DOHH2 (cell line): Measurements from ENCODE around the gene OTOA.

Experiments used
- H3F3A ChIP-seq: fragments of 200-600 bp; sonication (generic), shearing (Covaris generic); 2 replicates; pipeline ENCODE4 v1.6.0; 2016; ENCODE audit warnings: antibody characterized with exemption, mild to moderate bottlenecking; ENCODE audit not compliant: control insufficient read depth, insufficient read depth
- H3K27ac ChIP-seq: fragments of 200-600 bp; sonication (generic); 2 replicates; pipeline ENCODE4 v1.5.1; 2014; ENCODE audit warnings: low read depth, mild to moderate bottlenecking, low read length, moderate library complexity
- H3K27me3 ChIP-seq: fragments of 200-600 bp; sonication (generic); 2 replicates; pipeline ENCODE4 v1.6.1; 2014; ENCODE audit warnings: mild to moderate bottlenecking, low read length, mixed read lengths; ENCODE audit not compliant: control insufficient read depth
- H3K36me3 ChIP-seq: fragments of 200-600 bp; sonication (generic); 2 replicates; pipeline ENCODE4 v1.6.1; 2014; ENCODE audit warnings: mild to moderate bottlenecking, low read length, moderate library complexity, mixed read lengths; ENCODE audit not compliant: control insufficient read depth
- H3K4me1 ChIP-seq: fragments of 200-600 bp; sonication (generic); 2 replicates; pipeline ENCODE4 v1.6.1; 2014; ENCODE audit warnings: mild to moderate bottlenecking, low read length, mixed read lengths; ENCODE audit not compliant: control insufficient read depth
- H3K4me2 ChIP-seq: fragments of 200-600 bp; sonication (generic); 2 replicates; pipeline ENCODE4 v1.6.0; 2014; ENCODE audit warnings: mild to moderate bottlenecking, low read length, moderate library complexity
- H3K4me3 ChIP-seq: fragments of 200-600 bp; sonication (generic); 2 replicates; pipeline ENCODE4 v1.5.1; 2014; ENCODE audit warnings: mild to moderate bottlenecking, low read length, mixed read lengths
- H3K79me2 ChIP-seq: fragments of 200-600 bp; sonication (generic); 2 replicates; pipeline ENCODE4 v1.6.1; 2014; ENCODE audit warnings: mild to moderate bottlenecking, low read length, mixed read lengths; ENCODE audit not compliant: control insufficient read depth
- H3K9me2 ChIP-seq: fragments of 200-600 bp; sonication (generic); replicated peaks from 2 replicates; pipeline ENCODE4 v1.6.1; 2014; ENCODE audit warnings: mild to moderate bottlenecking, low read length, mixed read lengths; ENCODE audit not compliant: control insufficient read depth
- H3K9me3 ChIP-seq: fragments of 200-600 bp; sonication (generic); 2 replicates; pipeline ENCODE4 v1.6.1; 2014; ENCODE audit warnings: antibody characterized with exemption, low read length, mixed read lengths; ENCODE audit not compliant: control insufficient read depth, insufficient read depth
- H4K20me1 ChIP-seq: fragments of 200-600 bp; sonication (generic); 2 replicates; pipeline ENCODE4 v1.6.0; 2014; ENCODE audit warnings: low read depth, mild to moderate bottlenecking, antibody characterized with exemption, low read length, moderate library complexity; ENCODE audit not compliant: control insufficient read depth, insufficient read depth
- CTCF ChIP-seq: fragments of 200-600 bp; sonication (generic); IDR thresholded peaks from one replicate; pipeline ENCODE4 v1.5.1; 2014; ENCODE audit warnings: antibody characterized with exemption, mild to moderate bottlenecking, low read depth, low read length; ENCODE audit not compliant: poor library complexity, severe bottlenecking
- EZH2phosphoT487 ChIP-seq: fragments of 200-600 bp; sonication (generic); IDR thresholded peaks from 2 replicates; pipeline ENCODE4 v1.6.1; 2017; ENCODE audit warnings: borderline replicate concordance, mild to moderate bottlenecking, antibody characterized with exemption, low read length, moderate library complexity, mixed read lengths

Gene OTOA

GRCh38 chr16:21663889-21664647 lies at the start of gene OTOA:
Gene OTOA (plus strand): TSS chr16:21663968. CDS start chr16:21678515, 14,547 bp downstream.
- TF ChIP-seq EZH2phosphoT487 (no peak), CTCF (no peak)
- no peaks in the 10 kb centered on the region for H3K9me2 ChIP-seq
- H3K27me3 ChIP-seq: peaks cover 15% of the 10 kb centered on the region
- H3K27ac ChIP-seq: no peak within 1 kb of the TSS
- peaks cover 34% of the 10 kb centered on the region for H3K4me1 ChIP-seq
- peak within 1 kb of the TSS; percentile 56 for H3K4me2 ChIP-seq
- 0 out of 2 replicates have a peak, but pooled peaks cover 2% of the 10 kb centered on the region for H3F3A ChIP-seq
- no peaks in the 10 kb centered on the region for H4K20me1 ChIP-seq
- H3K79me2 ChIP-seq: no peaks in the 10 kb centered on the region
- H3K4me3 ChIP-seq: peak within 1 kb of the TSS; percentile 56
- H3K36me3 ChIP-seq: no peaks in the 10 kb centered on the region
- H3K9me3 ChIP-seq: no peaks in the 10 kb centered on the region

- Histone ChIP-seq H3K4me3 (no peak overlapping the region), H3K4me1 (peaks cover 51% of the 10 kb centered on the region), H3K36me3 (peaks cover 26% of the 10 kb centered on the region), H3K4me2 (no peak overlapping the region), H4K20me1 (0 out of 2 replicates have a peak, but pooled peaks cover 9% of the 10 kb centered on the region), H3K9me2 (no peaks in the 10 kb centered on the region), H3K27me3 (no peaks in the 10 kb centered on the region), H3K79me2 (peaks cover 71% of the 10 kb centered on the region), H3K9me3 (no peaks in the 10 kb centered on the region), H3K27ac (no peak overlapping the region), H3F3A (no peaks in the 10 kb centered on the region)
- TF ChIP-seq CTCF (peak; percentile 71), EZH2phosphoT487 (no peak)
Measured at GRCh38 chr16:21614896-21615295, 48.9 kb upstream of the OTOA start.

- Histone ChIP-seq H3F3A (no peaks in the 10 kb centered on the region), H3K9me2 (no peaks in the 10 kb centered on the region), H3K27me3 (no peaks in the 10 kb centered on the region), H3K79me2 (peaks cover 44% of the 10 kb centered on the region), H3K4me1 (peaks cover 28% of the 10 kb centered on the region), H3K9me3 (no peaks in the 10 kb centered on the region), H3K36me3 (peaks cover 34% of the 10 kb centered on the region), H4K20me1 (0 out of 2 replicates have a peak, but pooled peaks cover 5% of the 10 kb centered on the region), H3K4me3 (0 out of 2 replicates have a peak overlapping the region, but pooled peaks have one; percentile 6), H3K4me2 (peak overlapping the region; percentile 20; the same call in 1 of the 2 replicates), H3K27ac (no peak overlapping the region)
- TF ChIP-seq CTCF (no peak), EZH2phosphoT487 (no peak)
Measured at GRCh38 chr16:21617607-21618006, 46.2 kb upstream of the OTOA start.
